Measurements from ENCODE around the gene COMMD4.

DNA sequence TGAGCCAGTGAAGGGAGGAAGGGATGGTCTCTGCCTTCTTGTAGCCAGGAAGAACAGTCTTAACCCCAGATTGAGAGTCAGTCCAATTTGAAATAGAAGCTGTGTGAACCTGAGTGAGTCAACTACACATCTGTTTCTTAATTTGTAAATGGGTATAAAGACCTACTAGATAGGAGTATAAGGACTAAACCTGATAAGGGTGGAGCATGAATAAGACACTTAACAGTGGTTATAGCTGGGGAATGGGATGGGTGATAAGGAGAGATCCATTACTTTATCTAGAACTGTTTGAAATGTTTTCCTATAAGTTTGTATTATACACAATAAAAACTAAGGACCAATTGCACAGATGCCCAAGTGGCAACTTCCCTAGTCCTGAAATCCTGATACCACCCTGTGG lies 31.1 kb downstream of the COMMD4 start:
- TF ChIP-seq EP300 (IDR thresholded peaks at IDR 0.05; ENCODE audit: borderline replicate concordance in 1 of 2, low read depth in 1 of 2, low read length in 1 of 2): no peak
- TF ChIP-seq, protein P1, sequence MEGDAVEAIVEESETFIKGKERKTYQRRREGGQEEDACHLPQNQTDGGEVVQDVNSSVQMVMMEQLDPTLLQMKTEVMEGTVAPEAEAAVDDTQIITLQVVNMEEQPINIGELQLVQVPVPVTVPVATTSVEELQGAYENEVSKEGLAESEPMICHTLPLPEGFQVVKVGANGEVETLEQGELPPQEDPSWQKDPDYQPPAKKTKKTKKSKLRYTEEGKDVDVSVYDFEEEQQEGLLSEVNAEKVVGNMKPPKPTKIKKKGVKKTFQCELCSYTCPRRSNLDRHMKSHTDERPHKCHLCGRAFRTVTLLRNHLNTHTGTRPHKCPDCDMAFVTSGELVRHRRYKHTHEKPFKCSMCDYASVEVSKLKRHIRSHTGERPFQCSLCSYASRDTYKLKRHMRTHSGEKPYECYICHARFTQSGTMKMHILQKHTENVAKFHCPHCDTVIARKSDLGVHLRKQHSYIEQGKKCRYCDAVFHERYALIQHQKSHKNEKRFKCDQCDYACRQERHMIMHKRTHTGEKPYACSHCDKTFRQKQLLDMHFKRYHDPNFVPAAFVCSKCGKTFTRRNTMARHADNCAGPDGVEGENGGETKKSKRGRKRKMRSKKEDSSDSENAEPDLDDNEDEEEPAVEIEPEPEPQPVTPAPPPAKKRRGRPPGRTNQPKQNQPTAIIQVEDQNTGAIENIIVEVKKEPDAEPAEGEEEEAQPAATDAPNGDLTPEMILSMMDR (IDR thresholded peaks at IDR 0.05): no peak
- TF ChIP-seq, protein P2, sequence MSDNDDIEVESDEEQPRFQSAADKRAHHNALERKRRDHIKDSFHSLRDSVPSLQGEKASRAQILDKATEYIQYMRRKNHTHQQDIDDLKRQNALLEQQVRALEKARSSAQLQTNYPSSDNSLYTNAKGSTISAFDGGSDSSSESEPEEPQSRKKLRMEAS (IDR thresholded peaks at IDR 0.05; ENCODE audit: low read depth): no peak
- TF ChIP-seq, protein P3, sequence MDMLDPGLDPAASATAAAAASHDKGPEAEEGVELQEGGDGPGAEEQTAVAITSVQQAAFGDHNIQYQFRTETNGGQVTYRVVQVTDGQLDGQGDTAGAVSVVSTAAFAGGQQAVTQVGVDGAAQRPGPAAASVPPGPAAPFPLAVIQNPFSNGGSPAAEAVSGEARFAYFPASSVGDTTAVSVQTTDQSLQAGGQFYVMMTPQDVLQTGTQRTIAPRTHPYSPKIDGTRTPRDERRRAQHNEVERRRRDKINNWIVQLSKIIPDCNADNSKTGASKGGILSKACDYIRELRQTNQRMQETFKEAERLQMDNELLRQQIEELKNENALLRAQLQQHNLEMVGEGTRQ (IDR thresholded peaks at IDR 0.05; ENCODE audit: borderline replicate concordance, low read depth, low read length): no peak
- no peak for TF ChIP-seq GABPA (IDR thresholded peaks at IDR 0.05; ENCODE audit: low read depth)
- no peak for TF ChIP-seq TEAD4 (IDR thresholded peaks at IDR 0.05; ENCODE audit: borderline replicate concordance, insufficient read depth)
- TF ChIP-seq POLR2AphosphoS5 (IDR thresholded peaks at IDR 0.05; ENCODE audit: low read depth, low read length): no peak
- TF ChIP-seq EZH2phosphoT487 (IDR thresholded peaks at IDR 0.05; ENCODE audit: borderline replicate concordance, low read depth): no peak

All from SK-N-SH (cell line).